Endodermal cell (in vitro differentiated cells): ENCODE data around the gene PPME1. TPM values are rescaled to one million over a fixed set of nuclear protein-coding genes. Genes with fewer than 3 reads are reported as not detected.

Experiments
- DNase-seq: peaks from one replicate; pipeline ENCODE4 v3.0.0-alpha.2; 2017
- H3K27ac ChIP-seq: 2 replicates; pipeline ENCODE4 v1.5.1; 2013; ENCODE audit warnings: mild to moderate bottlenecking, low read depth, low read length, moderate library complexity
- H3K27me3 ChIP-seq: 2 replicates; pipeline ENCODE4 v1.6.1; 2013; ENCODE audit warnings: mild to moderate bottlenecking, low read length, moderate library complexity; ENCODE audit not compliant: insufficient read depth, control insufficient read depth, poor library complexity, severe bottlenecking
- H3K36me3 ChIP-seq: 2 replicates; pipeline ENCODE4 v1.7.0; 2013; ENCODE audit warnings: mild to moderate bottlenecking, low read length, moderate library complexity; ENCODE audit not compliant: control insufficient read depth, insufficient read depth
- H3K4me1 ChIP-seq: one replicate; pipeline ENCODE4 v1.7.0; 2013; ENCODE audit warnings: low read length; ENCODE audit not compliant: control insufficient read depth, insufficient read depth
- H3K4me3 ChIP-seq: 2 replicates; pipeline ENCODE4 v1.5.1; 2013; ENCODE audit warnings: mild to moderate bottlenecking, low read length, moderate library complexity
- H3K9ac ChIP-seq: 2 replicates; pipeline ENCODE4 v1.6.1; 2013; ENCODE audit warnings: mild to moderate bottlenecking, low read length, moderate library complexity; ENCODE audit not compliant: poor library complexity, severe bottlenecking; ENCODE audit errors: extremely low read depth
- H3K9me3 ChIP-seq: 2 replicates; pipeline ENCODE4 v1.6.1; 2013; ENCODE audit warnings: mild to moderate bottlenecking, low read length, moderate library complexity; ENCODE audit not compliant: control insufficient read depth
- H3K27ac Mint-ChIP-seq: 2 replicates; pipeline ENCODE4 v1.8.0; 2020; ENCODE audit warnings: mixed read lengths
- H3K27me3 Mint-ChIP-seq: 2 replicates; pipeline ENCODE4 v1.8.0; 2021; ENCODE audit warnings: mild to moderate bottlenecking, mixed read lengths; ENCODE audit not compliant: insufficient read depth
- H3K36me3 Mint-ChIP-seq: 2 replicates; pipeline ENCODE4 v1.8.0; 2020; ENCODE audit warnings: low read depth, mixed read lengths
- H3K4me1 Mint-ChIP-seq: 2 replicates; pipeline ENCODE4 v1.8.0; 2020; ENCODE audit warnings: mixed read lengths
- H3K4me3 Mint-ChIP-seq: 2 replicates; pipeline ENCODE4 v1.8.0; 2020; ENCODE audit warnings: mild to moderate bottlenecking, moderate library complexity, mixed read lengths
- H3K9me3 Mint-ChIP-seq: 2 replicates; pipeline ENCODE4 v1.8.0; 2020; ENCODE audit warnings: mild to moderate bottlenecking, mixed read lengths
- CTCF ChIP-seq: fragments of 200-600 bp; sonication (generic); conservative IDR thresholded peaks from 2 replicates; pipeline ENCODE4 v1.5.0; 2021; ENCODE audit warnings: antibody characterized with exemption, mild to moderate bottlenecking
- WGBS, 2 experiments: methylation state at CpG; one replicate each; pipeline versions ENCODE4 v1.1.5 to v1.1.7; 2013; ENCODE audit warnings: missing lambda C conversion rate in 2 of 2, mixed read lengths in 1 of 2; ENCODE audit not compliant: insufficient coverage in 1 of 2, insufficient read length in 1 of 2; 5-methylcytosine and 5-hydroxymethylcytosine counted together
- total RNA-seq, 2 donors: library from RNA; stranded (reverse); fragmentation: NEBNext Ultra II Directional in 1 of 2; extraction: Animal tissue kit (Norgen Biotek cat#: 25700) in 1 of 2; gene quantifications; 2 replicates in 1 of 2; 3 replicates in 1 of 2; pipeline ENCODE4 v1.2.1, GENCODE V29; 2021

PPME1 gene
- total RNA-seq, 2 donors from 2014 or later: 28.8 to 38.3 TPM

DNA sequence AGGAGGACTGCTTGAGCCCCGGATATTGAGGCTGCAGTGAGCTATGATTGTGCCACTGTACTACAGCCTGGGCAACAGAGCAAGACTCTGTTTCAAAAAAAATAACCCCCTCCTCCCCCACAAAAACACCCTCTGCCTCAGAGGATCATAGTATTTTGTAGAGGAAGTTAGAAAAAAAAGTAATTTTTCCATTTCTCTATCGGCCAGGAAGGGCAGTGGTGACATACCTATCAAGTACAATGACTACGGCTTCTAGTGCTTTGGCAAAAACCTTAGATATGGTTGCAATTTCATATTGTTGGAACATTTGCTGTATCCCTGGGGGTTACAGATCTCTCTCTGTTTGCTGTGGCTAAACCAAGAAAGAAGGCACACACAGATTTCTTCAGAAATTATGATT lies 29.2 kb upstream of the PPME1 start:
- no peak for DNase-seq
- 90% methylated on average over 3 of the region's 3 CpGs; no CpG with 5 or more reads in 1 of the 2 experiments for WGBS, 2 experiments
- H3K27ac Mint-ChIP-seq: no peak overlapping the region

DNA sequence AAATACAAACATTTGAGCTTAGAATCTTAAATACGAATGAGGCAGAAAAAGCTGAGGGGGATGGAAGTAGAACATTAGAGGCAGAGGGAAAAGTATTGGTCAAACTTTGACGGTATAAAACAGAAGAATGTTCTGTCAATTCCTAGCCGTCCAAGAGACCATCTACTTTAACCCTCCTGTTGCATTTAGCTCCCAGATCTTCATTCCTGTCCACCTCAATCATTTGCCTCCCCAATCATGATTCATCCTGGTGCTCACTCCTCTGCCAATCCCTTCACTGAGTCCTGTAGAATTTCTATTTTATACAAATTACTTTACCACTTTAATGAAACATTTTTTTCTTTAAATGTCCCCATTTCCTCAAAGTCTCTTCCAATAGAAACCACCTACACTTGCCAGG lies 28.5 kb upstream of the PPME1 start:
- peaks cover 8% of the 10 kb centered on the region for H3K4me1 ChIP-seq
- Mint-ChIP-seq H3K36me3 (peaks cover 23% of the 10 kb centered on the region), H3K27me3 (no peaks in the 10 kb centered on the region), H3K9me3 (peaks cover 7% of the 10 kb centered on the region), H3K27ac (no peak overlapping the region), H3K4me1 (peaks cover 7% of the 10 kb centered on the region), H3K4me3 (no peak overlapping the region)
- peaks cover 20% of the 10 kb centered on the region for H3K36me3 ChIP-seq
- no peak overlapping the region for H3K4me3 ChIP-seq
- H3K27me3 ChIP-seq: no peaks in the 10 kb centered on the region
- H3K9me3 ChIP-seq: no peaks in the 10 kb centered on the region
- WGBS, 2 experiments: 90 to 96% methylated on average over 3 of the region's 3 CpGs
- TF ChIP-seq CTCF: no peak
- DNase-seq: no peak
- no peak overlapping the region for H3K9ac ChIP-seq
- H3K27ac ChIP-seq: no peak overlapping the region

More for the DNA sequence above, 29.2 kb upstream of the PPME1 start:
- peaks cover 7% of the 10 kb centered on the region for H3K4me1 Mint-ChIP-seq
- H3K9me3 Mint-ChIP-seq: peaks cover 7% of the 10 kb centered on the region
- H3K27me3 Mint-ChIP-seq: no peaks in the 10 kb centered on the region
- H3K4me3 ChIP-seq: no peak overlapping the region
- TF ChIP-seq CTCF: no peak
- H3K36me3 ChIP-seq: peaks cover 20% of the 10 kb centered on the region
- no peak overlapping the region for H3K4me3 Mint-ChIP-seq
- no peaks in the 10 kb centered on the region for H3K27me3 ChIP-seq
- peaks cover 8% of the 10 kb centered on the region for H3K4me1 ChIP-seq
- H3K9ac ChIP-seq: no peak overlapping the region
- no peak overlapping the region for H3K27ac ChIP-seq
- H3K36me3 Mint-ChIP-seq: peaks cover 21% of the 10 kb centered on the region
- no peaks in the 10 kb centered on the region for H3K9me3 ChIP-seq

GRCh38 chr11:74144592-74144991 lies 26.5 kb upstream of the PPME1 start:
- TF ChIP-seq CTCF: no peak

More at GRCh38 chr11:74144592-74144991, 26.5 kb upstream of the PPME1 start:
- Mint-ChIP-seq H3K9me3 (peaks cover 7% of the 10 kb centered on the region), H3K36me3 (peaks cover 14% of the 10 kb centered on the region), H3K27ac (no peak overlapping the region), H3K27me3 (no peaks in the 10 kb centered on the region), H3K4me1 (peaks cover 7% of the 10 kb centered on the region), H3K4me3 (no peak overlapping the region)
- no peaks in the 10 kb centered on the region for H3K27me3 ChIP-seq
- H3K36me3 ChIP-seq: no peaks in the 10 kb centered on the region
- H3K9ac ChIP-seq: no peak overlapping the region
- H3K9me3 ChIP-seq: no peaks in the 10 kb centered on the region
- H3K27ac ChIP-seq: no peak overlapping the region
- no peak overlapping the region for H3K4me3 ChIP-seq
- peaks cover 8% of the 10 kb centered on the region for H3K4me1 ChIP-seq
- WGBS, 2 experiments: 92 to 100% methylated on average over 4 of the region's 4 CpGs
- no peak for DNase-seq
